Upper lobe of left lung (tissue), 6 donors: ENCODE results near the gene NPC1L1. TPM values are rescaled to one million over a fixed set of nuclear protein-coding genes. Genes with fewer than 3 reads are reported as not detected.
A peak's percentile ranks its signal among the peaks of the same experiment; 100 is the strongest.

ENCODE experiments used
- ATAC-seq, 2 donors: fragments of 200-7000 bp; cut with Tn5 transposase; one replicate each; pipeline ENCODE4 v1.9.1; 2022; ENCODE audit warnings: mild to moderate bottlenecking in 2 of 2, moderate library complexity in 2 of 2; ENCODE audit not compliant: low FRiP score in 2 of 2
- DNase-seq, 2 donors: peaks; one replicate each; pipeline ENCODE4 v3.0.0-alpha.2; 2019 to 2020
- H3K27ac ChIP-seq, 4 donors: fragments of 200-600 bp; sonication (generic); one replicate each; pipeline ENCODE4 v1.5.1; 2016 to 2019
- H3K27me3 ChIP-seq, 4 donors: fragments of 200-600 bp; sonication (generic); one replicate each; pipeline ENCODE4 v1.5.1; 2017 to 2019
- H3K36me3 ChIP-seq, 4 donors: fragments of 200-600 bp; sonication (generic); one replicate each; pipeline ENCODE4 v1.5.1; 2016 to 2019
- H3K4me1 ChIP-seq, 4 donors: fragments of 200-600 bp; sonication (generic); one replicate each; pipeline ENCODE4 v1.5.1; 2018 to 2019
- H3K4me3 ChIP-seq, 4 donors: fragments of 200-600 bp; sonication (generic); one replicate each; pipeline ENCODE4 v1.5.1; 2017 to 2019; ENCODE audit warnings: mild to moderate bottlenecking in 2 of 4, moderate library complexity in 1 of 4
- H3K9me3 ChIP-seq, 4 donors: fragments of 200-600 bp; sonication (generic); one replicate each; pipeline ENCODE4 v1.5.1; 2018 to 2019
- EP300 ChIP-seq, 4 donors: sonication (generic); formaldehyde crosslinking; IDR thresholded peaks; one replicate each; pipeline ENCODE4 v1.5.1; 2017; ENCODE audit warnings: antibody characterized with exemption in 4 of 4, control low read depth in 2 of 4
- POLR2A ChIP-seq, 4 donors: fragments of 450-650 bp; IDR thresholded peaks; one replicate each; pipeline ENCODE4 v1.5.1; 2016 to 2017; ENCODE audit warnings: antibody characterized with exemption in 4 of 4, mild to moderate bottlenecking in 2 of 4
- POLR2AphosphoS5 ChIP-seq, 2 donors: sonication (generic); formaldehyde crosslinking; IDR thresholded peaks; one replicate each; pipeline ENCODE4 v1.5.1; 2017; ENCODE audit warnings: antibody characterized with exemption in 2 of 2
- WGBS, 2 donors: methylation state at CpG; one replicate each; pipeline ENCODE4 v1.1.5; 2017 to 2018; 5-methylcytosine and 5-hydroxymethylcytosine counted together
- total RNA-seq, 6 donors: library from RNA; depleted of rRNA in 4 of 6; stranded (reverse); fragments of >200 nt in 4 of 6; gene quantifications; one replicate each; pipeline versions ENCODE4 v1.1.0 to v1.2.1, GENCODE V29; 2016 to 2021
- TF ChIP-seq, protein P1 (sequence below), 6 experiments: fragments of 450-650 bp in 4 of 6; fragments of 200-600 bp in 2 of 6; sonication (generic) in 2 of 6; IDR thresholded peaks; one replicate each; pipeline ENCODE4 v1.5.1; 2016 to 2019; ENCODE audit warnings: antibody characterized with exemption in 6 of 6
- donor health status: DM: no; HTN: no; CAD: no; lungs with moderate emphysema.
- donor health status: DM: no; HTN: yes; CAD: no; lungs with severe emphysema.

NPC1L1 gene
- total RNA-seq, 6 donors from 2014 or later = 0.06 to 0.55 (median 0.30) TPM; not detected in 3

DNA sequence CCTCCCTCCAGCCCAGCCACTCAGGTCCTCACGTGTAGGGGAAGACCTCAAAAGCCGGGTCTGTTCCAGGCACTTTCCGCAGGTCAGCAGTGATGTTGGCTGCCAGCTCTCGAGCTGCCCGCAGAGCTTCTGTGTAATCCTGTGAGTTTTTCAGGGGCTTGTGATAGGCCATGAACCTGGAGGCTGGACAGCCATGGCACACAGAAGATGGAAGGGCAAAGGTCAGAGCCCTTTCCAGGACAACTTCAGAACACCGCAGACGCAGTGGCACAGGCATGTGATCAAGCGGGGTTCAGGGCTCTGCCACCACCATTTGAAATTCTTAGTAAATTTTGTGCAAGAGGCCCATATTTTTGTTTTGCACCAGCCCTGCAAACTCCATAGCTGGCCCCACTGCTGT is 24.0 kb downstream of the NPC1L1 start:
- DNase-seq (no peak), ATAC-seq (no peak)
- Histone ChIP-seq H3K9me3 (no peaks in the 10 kb centered on the region), H3K27ac (no peak overlapping the region), H3K4me3 (no peak overlapping the region), H3K36me3 (no peaks in the 10 kb centered on the region), H3K27me3 (no peaks in the 10 kb centered on the region), H3K4me1 (no peaks in the 10 kb centered on the region)
- TF ChIP-seq EP300 (IDR thresholded peaks at IDR 0.05) (no peak), POLR2A (IDR thresholded peaks at IDR 0.05) (no peak), POLR2AphosphoS5 (IDR thresholded peaks at IDR 0.05) (no peak)
- TF ChIP-seq, protein P1, sequence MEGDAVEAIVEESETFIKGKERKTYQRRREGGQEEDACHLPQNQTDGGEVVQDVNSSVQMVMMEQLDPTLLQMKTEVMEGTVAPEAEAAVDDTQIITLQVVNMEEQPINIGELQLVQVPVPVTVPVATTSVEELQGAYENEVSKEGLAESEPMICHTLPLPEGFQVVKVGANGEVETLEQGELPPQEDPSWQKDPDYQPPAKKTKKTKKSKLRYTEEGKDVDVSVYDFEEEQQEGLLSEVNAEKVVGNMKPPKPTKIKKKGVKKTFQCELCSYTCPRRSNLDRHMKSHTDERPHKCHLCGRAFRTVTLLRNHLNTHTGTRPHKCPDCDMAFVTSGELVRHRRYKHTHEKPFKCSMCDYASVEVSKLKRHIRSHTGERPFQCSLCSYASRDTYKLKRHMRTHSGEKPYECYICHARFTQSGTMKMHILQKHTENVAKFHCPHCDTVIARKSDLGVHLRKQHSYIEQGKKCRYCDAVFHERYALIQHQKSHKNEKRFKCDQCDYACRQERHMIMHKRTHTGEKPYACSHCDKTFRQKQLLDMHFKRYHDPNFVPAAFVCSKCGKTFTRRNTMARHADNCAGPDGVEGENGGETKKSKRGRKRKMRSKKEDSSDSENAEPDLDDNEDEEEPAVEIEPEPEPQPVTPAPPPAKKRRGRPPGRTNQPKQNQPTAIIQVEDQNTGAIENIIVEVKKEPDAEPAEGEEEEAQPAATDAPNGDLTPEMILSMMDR (IDR thresholded peaks at IDR 0.05) = no peak
- WGBS, 2 donors = 81 to 93% methylated on average over 5 to 8 of the region's 8 CpGs

DNA sequence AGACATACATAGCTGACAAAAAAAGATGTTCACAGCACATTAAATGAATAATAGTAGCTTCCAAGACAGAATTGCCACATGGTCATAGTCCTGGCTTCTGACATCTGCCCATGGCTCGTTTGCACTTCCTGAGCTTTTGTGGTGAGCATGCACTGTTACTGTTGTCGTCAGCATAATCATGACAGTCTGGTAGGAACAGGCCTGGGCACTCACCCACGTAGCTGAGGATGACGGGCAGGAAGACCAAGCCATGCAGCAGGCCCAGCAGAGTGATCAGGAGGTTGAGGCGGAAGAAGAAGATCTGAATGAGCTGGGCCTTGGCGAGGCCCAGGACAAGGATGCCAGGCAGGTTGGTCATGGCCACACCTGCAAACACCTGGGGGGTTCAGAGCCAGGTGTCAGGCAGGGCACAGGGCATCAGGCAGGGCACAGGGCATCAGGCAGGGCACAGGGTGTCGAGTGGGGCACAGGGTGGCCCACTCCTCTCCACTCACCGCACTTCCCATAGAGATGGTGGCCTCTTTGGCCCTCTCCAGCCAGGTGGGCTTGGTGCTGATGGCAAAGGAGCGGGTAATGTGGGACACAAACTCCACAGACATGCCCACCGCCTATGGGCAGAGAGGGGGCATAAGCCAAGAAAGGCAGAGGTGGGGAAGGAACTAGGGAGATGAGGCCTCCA is 25.4 kb downstream of the NPC1L1 start:
- DNase-seq (peak in 1 of 2 donors; percentile 46), ATAC-seq (peak in 1 of 2 donors; percentile 9)
- H3K27me3 ChIP-seq = no peaks in the 10 kb centered on the region
- H3K4me3 ChIP-seq = no peak overlapping the region
- TF ChIP-seq, protein P1 (IDR thresholded peaks at IDR 0.05) = no peak
- TF ChIP-seq POLR2A (IDR thresholded peaks at IDR 0.05) (no peak), EP300 (IDR thresholded peaks at IDR 0.05) (no peak), POLR2AphosphoS5 (IDR thresholded peaks at IDR 0.05) (no peak)
- H3K4me1 ChIP-seq = no peaks in the 10 kb centered on the region
- H3K36me3 ChIP-seq = no peaks in the 10 kb centered on the region
- 79 to 84% methylated on average over 10 of the region's 10 CpGs for WGBS, 2 donors
- H3K9me3 ChIP-seq = no peaks in the 10 kb centered on the region
- H3K27ac ChIP-seq = no peak overlapping the region

DNA sequence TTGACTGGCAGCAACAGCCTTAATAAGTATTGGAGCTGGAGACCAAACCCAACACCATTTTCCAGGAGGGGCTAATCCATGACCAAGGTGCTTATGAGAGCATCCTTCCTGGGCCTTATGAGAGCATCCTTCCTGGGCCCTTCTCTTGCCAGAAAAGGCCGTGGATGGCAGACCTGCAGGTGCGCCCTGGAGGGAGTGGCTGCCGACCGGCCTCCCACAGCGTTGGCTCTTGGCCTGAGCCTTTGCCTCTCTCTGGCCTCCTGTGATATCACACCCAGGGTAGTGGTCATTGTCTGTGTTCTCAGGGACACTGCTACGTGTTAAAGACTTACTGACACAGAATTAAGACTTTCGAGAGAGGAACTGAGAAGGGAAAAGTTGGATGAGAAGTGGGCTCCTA is 28.4 kb downstream of the NPC1L1 start:
- Histone ChIP-seq H3K27ac (no peak overlapping the region), H3K4me1 (no peaks in the 10 kb centered on the region), H3K36me3 (no peaks in the 10 kb centered on the region), H3K27me3 (no peaks in the 10 kb centered on the region), H3K9me3 (peaks cover 0 to 4% (median 0%) of the 10 kb centered on the region in 4 donors), H3K4me3 (no peak overlapping the region)
- WGBS, 2 donors = 91% methylated on average over 7 of the region's 7 CpGs
- ATAC-seq (no peak), DNase-seq (peak in 1 of 2 donors; percentile 47)
- no peak for TF ChIP-seq EP300 (IDR thresholded peaks at IDR 0.05)
- TF ChIP-seq POLR2A (IDR thresholded peaks at IDR 0.05) = no peak
- TF ChIP-seq, protein P1 (IDR thresholded peaks at IDR 0.05) = no peak
- TF ChIP-seq POLR2AphosphoS5 (IDR thresholded peaks at IDR 0.05) = no peak

DNA sequence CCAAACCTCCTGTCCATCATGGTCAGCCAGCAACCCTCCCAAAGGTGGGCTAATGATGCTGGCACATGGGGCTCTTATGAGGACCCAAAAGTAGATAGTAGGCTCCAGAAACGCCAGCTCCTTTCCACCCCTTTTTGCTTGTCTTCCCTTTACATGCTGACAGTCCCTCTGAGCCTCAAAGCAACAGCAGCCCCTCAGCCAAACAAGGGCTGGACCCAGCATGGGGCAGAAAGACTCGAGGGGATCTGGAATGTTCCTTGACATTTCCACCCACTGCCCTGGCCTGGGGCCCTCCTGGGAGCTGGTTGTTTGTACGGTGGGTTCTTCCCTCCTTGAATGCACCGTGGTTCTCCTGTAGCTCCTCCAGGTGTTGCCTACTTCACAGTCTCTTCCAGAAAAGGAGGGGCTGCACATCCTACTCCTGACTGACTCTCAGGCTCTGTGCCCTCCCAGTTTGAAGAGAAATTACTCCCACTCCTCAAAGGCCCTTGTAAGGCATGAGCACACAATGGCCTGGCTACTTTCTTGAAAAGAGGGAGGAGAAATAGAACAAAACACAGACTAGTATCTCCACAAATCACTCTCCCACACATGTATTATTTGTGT is 29.2 kb downstream of the NPC1L1 start:
- no peak overlapping the region for H3K27ac ChIP-seq
- peaks cover 0 to 4% (median 0%) of the 10 kb centered on the region in 4 donors for H3K9me3 ChIP-seq
- no peak for DNase-seq
- WGBS, 2 donors = 41 to 65% methylated on average over 2 to 4 of the region's 4 CpGs
- no peaks in the 10 kb centered on the region for H3K36me3 ChIP-seq
- H3K4me3 ChIP-seq = no peak overlapping the region
- TF ChIP-seq EP300 (IDR thresholded peaks at IDR 0.05) = no peak
- TF ChIP-seq, protein P1 (IDR thresholded peaks at IDR 0.05) = no peak
- no peak for TF ChIP-seq POLR2A (IDR thresholded peaks at IDR 0.05)
- TF ChIP-seq POLR2AphosphoS5 (IDR thresholded peaks at IDR 0.05) = no peak
- ATAC-seq = no peak
- no peaks in the 10 kb centered on the region for H3K4me1 ChIP-seq
- no peaks in the 10 kb centered on the region for H3K27me3 ChIP-seq
